MM.1S (cell line): ENCODE measurements around the gene TACC2.
A peak's percentile ranks its signal among the peaks of the same experiment; 100 is the strongest.

Experiments
- CTCF ChIP-seq: fragments of 300-600 bp; sonication (generic); IDR thresholded peaks from 2 replicates; pipeline ENCODE4 v1.5.1; 2016; ENCODE audit warnings: antibody characterized with exemption, low read length, mixed read lengths
- EZH2 ChIP-seq: fragments of 300-600 bp; sonication (generic); optimal IDR thresholded peaks from 2 replicates; pipeline ENCODE3; 2017; ENCODE audit warnings: low read depth, mild to moderate bottlenecking, antibody characterized with exemption, low read length, mixed read lengths

DNA sequence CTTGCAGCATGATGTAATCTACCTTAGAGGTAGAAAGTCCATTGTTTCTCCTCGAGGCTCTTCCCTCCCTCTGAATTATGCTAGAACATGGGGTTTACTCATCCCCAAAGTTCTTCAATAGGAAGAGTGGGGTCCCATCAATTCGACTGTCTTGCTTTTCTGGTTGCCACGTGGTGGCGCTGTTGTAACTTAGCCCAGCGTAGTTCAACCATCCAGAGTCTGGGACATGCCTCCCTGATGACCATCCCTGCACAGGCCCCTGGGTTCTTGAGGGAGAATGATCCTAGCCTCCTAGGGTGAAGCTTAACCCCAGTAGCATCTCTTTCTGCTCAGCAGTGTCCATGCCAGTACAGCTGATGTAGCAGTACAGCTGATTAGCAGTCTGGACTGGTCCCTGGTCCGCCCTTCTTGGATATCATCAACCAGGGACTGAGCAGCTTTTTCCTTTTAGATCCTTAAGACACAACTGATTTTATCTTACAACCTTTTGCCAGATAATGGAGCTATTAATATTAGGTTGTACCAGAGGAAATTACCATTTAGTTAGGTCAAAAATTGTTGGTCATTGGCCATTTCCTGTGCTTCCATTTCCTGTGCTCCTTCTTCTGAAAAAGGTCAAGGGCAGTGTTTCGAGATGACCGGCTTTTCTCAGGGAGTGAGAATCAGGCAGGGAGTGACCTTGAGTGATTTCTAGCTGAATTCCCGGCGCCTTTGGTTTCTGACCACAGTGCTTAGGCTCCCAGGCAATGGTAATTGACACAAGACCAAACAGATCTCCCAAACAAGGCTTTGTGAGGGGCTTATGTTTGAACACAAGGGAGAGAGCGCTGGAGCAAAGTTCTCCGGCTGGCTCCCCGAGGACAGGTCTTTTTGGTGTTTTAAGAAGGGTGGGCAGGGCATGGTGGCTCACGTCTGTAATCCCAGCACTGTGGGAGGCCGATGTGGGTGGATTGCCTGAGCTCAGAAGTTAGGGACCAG lies 65.4 kb downstream of the TACC2 start:
- TF ChIP-seq CTCF (peak; percentile 29), EZH2 (no peak)
